Neural progenitor cell (in vitro differentiated cells): ENCODE measurements around the gene TENM3. TPM values are rescaled to one million over a fixed set of nuclear protein-coding genes. Genes with fewer than 3 reads are reported as not detected.

ENCODE experiments used
- DNase-seq: peaks from one replicate; pipeline ENCODE4 v3.0.0-alpha.2; 2016; ENCODE audit warnings: low spot score
- H2AFZ ChIP-seq: fragments of 200-600 bp; sonication (generic); replicated peaks from 2 replicates; pipeline ENCODE4 v1.6.1; 2016; ENCODE audit warnings: antibody characterized with exemption
- H3F3A ChIP-seq: fragments of 200-600 bp; sonication (generic); 2 replicates; pipeline ENCODE4 v1.6.1; 2016; ENCODE audit warnings: antibody characterized with exemption, low read depth
- H3K27ac ChIP-seq: fragments of 200-600 bp; sonication (generic); 2 replicates; pipeline ENCODE4 v1.5.1; 2016; ENCODE audit warnings: mild to moderate bottlenecking
- H3K27me3 ChIP-seq: fragments of 200-600 bp; sonication (generic); 2 replicates; pipeline ENCODE4 v1.6.1; 2016; ENCODE audit warnings: mild to moderate bottlenecking, moderate library complexity
- H3K36me3 ChIP-seq: fragments of 200-600 bp; sonication (generic); 2 replicates; pipeline ENCODE4 v1.5.1; 2016
- H3K4me1 ChIP-seq: fragments of 200-600 bp; sonication (generic); 2 replicates; pipeline ENCODE4 v1.6.1; 2016; ENCODE audit warnings: mixed run types
- H3K4me2 ChIP-seq: fragments of 200-600 bp; sonication (generic); 2 replicates; pipeline ENCODE4 v1.6.1; 2016
- H3K4me3 ChIP-seq: fragments of 200-600 bp; sonication (generic); 2 replicates; pipeline ENCODE4 v1.5.1; 2016
- H3K79me2 ChIP-seq: fragments of 200-600 bp; sonication (generic); 2 replicates; pipeline ENCODE4 v1.6.1; 2016; ENCODE audit warnings: low read depth
- H3K9ac ChIP-seq: fragments of 200-600 bp; sonication (generic); 2 replicates; pipeline ENCODE4 v1.6.1; 2016
- H3K9me3 ChIP-seq: fragments of 200-600 bp; sonication (generic); 2 replicates; pipeline ENCODE4 v1.5.1; 2016; ENCODE audit warnings: low read depth
- H4K20me1 ChIP-seq: fragments of 200-600 bp; sonication (generic); 2 replicates; pipeline ENCODE4 v1.6.1; 2016; ENCODE audit warnings: low read depth
- H3K27ac Mint-ChIP-seq: 3 replicates; pipeline ENCODE4 v1.8.0; 2021; ENCODE audit warnings: mixed read lengths
- H3K27me3 Mint-ChIP-seq: 2 replicates; pipeline ENCODE4 v1.8.0; 2022; ENCODE audit warnings: low read depth, mild to moderate bottlenecking, inconsistent platforms, moderate library complexity, mixed read lengths; ENCODE audit not compliant: insufficient read depth
- H3K36me3 Mint-ChIP-seq: 3 replicates; pipeline ENCODE4 v1.8.0; 2021; ENCODE audit warnings: mixed read lengths
- H3K4me1 Mint-ChIP-seq: 3 replicates; pipeline ENCODE4 v1.8.0; 2021; ENCODE audit warnings: mixed read lengths
- H3K4me3 Mint-ChIP-seq: 3 replicates; pipeline ENCODE4 v1.8.0; 2021; ENCODE audit warnings: mild to moderate bottlenecking, moderate library complexity, mixed read lengths
- H3K9me3 Mint-ChIP-seq: 3 replicates; pipeline ENCODE4 v1.8.0; 2020; ENCODE audit warnings: mixed read lengths
- CTCF ChIP-seq: fragments of 200-600 bp; sonication (generic); IDR thresholded peaks from 2 replicates; pipeline ENCODE4 v1.5.1; 2017; ENCODE audit warnings: antibody characterized with exemption, mild to moderate bottlenecking
- EZH2 ChIP-seq: fragments of 200-600 bp; sonication (generic); IDR thresholded peaks from 2 replicates; pipeline ENCODE4 v1.6.1; 2017; ENCODE audit warnings: antibody characterized with exemption, mild to moderate bottlenecking, moderate library complexity
- EZH2phosphoT487 ChIP-seq: fragments of 200-600 bp; sonication (generic); IDR thresholded peaks from 2 replicates; pipeline ENCODE4 v1.6.1; 2017; ENCODE audit warnings: antibody characterized with exemption
- total RNA-seq: library from RNA; depleted of rRNA; stranded (reverse); fragments of >200 nt; gene quantifications from 2 replicates; pipeline ENCODE4 v1.2.3, GENCODE V29; 2015; ENCODE audit warnings: low replicate concordance

The TENM3 gene
- total RNA-seq, 1 donor from 2014 or later, result 78.7 TPM

- H2AFZ ChIP-seq, result no peak overlapping the region
- DNase-seq, result no peak
- Mint-ChIP-seq H3K4me3 (no peak overlapping the region), H3K27me3 (no peaks in the 10 kb centered on the region), H3K4me1 (no peaks in the 10 kb centered on the region), H3K36me3 (peaks cover 25% of the 10 kb centered on the region), H3K27ac (no peak overlapping the region), H3K9me3 (no peaks in the 10 kb centered on the region)
- H3K4me2 ChIP-seq, result no peak overlapping the region
- no peaks in the 10 kb centered on the region for H3K9me3 ChIP-seq
- H4K20me1 ChIP-seq, result no peaks in the 10 kb centered on the region
- H3K4me3 ChIP-seq, result no peak overlapping the region
- no peaks in the 10 kb centered on the region for H3K79me2 ChIP-seq
- no peaks in the 10 kb centered on the region for H3K27me3 ChIP-seq
- H3K4me1 ChIP-seq, result no peaks in the 10 kb centered on the region
- H3K9ac ChIP-seq, result no peak overlapping the region
- H3K36me3 ChIP-seq, result peaks cover 3% of the 10 kb centered on the region
- no peak for TF ChIP-seq EZH2phosphoT487
- TF ChIP-seq EZH2, result no peak
- no peak for TF ChIP-seq CTCF
- H3K27ac ChIP-seq, result no peak overlapping the region
- H3F3A ChIP-seq, result no peaks in the 10 kb centered on the region
Observed at GRCh38 chr4:182429896-182430295, 186.7 kb downstream of the TENM3 start.

GRCh38 chr4:182432819-182433218 lies 189.6 kb downstream of the TENM3 start:
- peaks cover 25% of the 10 kb centered on the region for H3K36me3 Mint-ChIP-seq
- Histone ChIP-seq H3K4me2 (no peak overlapping the region), H3K36me3 (no peaks in the 10 kb centered on the region), H3K27me3 (no peaks in the 10 kb centered on the region), H2AFZ (no peak overlapping the region), H3K4me1 (no peaks in the 10 kb centered on the region), H3K4me3 (no peak overlapping the region), H3K9ac (no peak overlapping the region), H3K27ac (no peak overlapping the region), H3K9me3 (no peaks in the 10 kb centered on the region), H4K20me1 (no peaks in the 10 kb centered on the region), H3F3A (no peaks in the 10 kb centered on the region), H3K79me2 (no peaks in the 10 kb centered on the region)
- no peaks in the 10 kb centered on the region for H3K27me3 Mint-ChIP-seq
- H3K9me3 Mint-ChIP-seq, result no peaks in the 10 kb centered on the region
- no peak overlapping the region for H3K27ac Mint-ChIP-seq
- no peak overlapping the region for H3K4me3 Mint-ChIP-seq
- peaks cover 6% of the 10 kb centered on the region for H3K4me1 Mint-ChIP-seq
- no peak for TF ChIP-seq EZH2
- no peak for TF ChIP-seq EZH2phosphoT487
- no peak for TF ChIP-seq CTCF
- no peak for DNase-seq

DNA sequence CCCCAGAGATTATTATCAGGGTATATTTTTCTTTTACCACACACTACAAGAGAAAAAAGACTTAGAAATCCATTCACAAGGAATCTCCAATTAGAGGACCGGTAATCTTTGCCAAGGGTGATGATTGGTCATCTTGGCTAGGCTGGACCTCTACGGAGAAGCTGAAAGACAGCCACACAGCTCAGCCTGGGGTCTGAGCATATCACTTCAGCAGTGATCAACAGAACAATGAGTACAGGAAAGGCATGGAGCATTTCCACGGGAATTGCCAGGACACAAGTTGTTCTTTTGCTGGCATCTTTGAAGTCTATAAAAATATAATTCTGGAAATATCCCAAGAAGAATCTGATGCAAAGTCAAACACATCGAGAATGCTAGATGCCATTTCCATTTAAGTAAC lies 191.5 kb downstream of the TENM3 start:
- TF ChIP-seq CTCF (no peak), EZH2phosphoT487 (no peak), EZH2 (no peak)
- H3K36me3 Mint-ChIP-seq, result peaks cover 28% of the 10 kb centered on the region

More for the DNA sequence above, 191.5 kb downstream of the TENM3 start:
- no peaks in the 10 kb centered on the region for H3K27me3 ChIP-seq
- no peaks in the 10 kb centered on the region for H3K36me3 ChIP-seq
- Mint-ChIP-seq H3K9me3 (no peaks in the 10 kb centered on the region), H3K27me3 (no peaks in the 10 kb centered on the region), H3K4me1 (peaks cover 6% of the 10 kb centered on the region), H3K27ac (no peak overlapping the region), H3K4me3 (no peak overlapping the region)
- no peak overlapping the region for H2AFZ ChIP-seq
- DNase-seq, result no peak
- H3F3A ChIP-seq, result no peaks in the 10 kb centered on the region
- no peak overlapping the region for H3K4me2 ChIP-seq
- H4K20me1 ChIP-seq, result no peaks in the 10 kb centered on the region
- no peak overlapping the region for H3K27ac ChIP-seq
- H3K9ac ChIP-seq, result no peak overlapping the region
- no peaks in the 10 kb centered on the region for H3K79me2 ChIP-seq
- H3K4me1 ChIP-seq, result no peaks in the 10 kb centered on the region
- no peak overlapping the region for H3K4me3 ChIP-seq
- no peaks in the 10 kb centered on the region for H3K9me3 ChIP-seq
